GM15510 (cell line): Measurements from ENCODE around the gene IGF2.

Experiments used
- POLR2A ChIP-seq: IDR thresholded peaks from 3 replicates; pipeline ENCODE4 v1.6.1; 2011; ENCODE audit warnings: borderline replicate concordance; ENCODE audit not compliant: insufficient read length; ENCODE audit errors: extremely low read depth

The IGF2 gene

GRCh38 chr11:2114430-2115241 lies 24.6 kb downstream of the IGF2 start:
- no peak for TF ChIP-seq POLR2A

- TF ChIP-seq POLR2A = no peak
Observed at GRCh38 chr11:2113776-2114175, 25.4 kb downstream of the IGF2 start.

GRCh38 chr11:2110521-2110920 lies 28.7 kb downstream of the IGF2 start:
- TF ChIP-seq POLR2A = no peak

GRCh38 chr11:2109541-2110019 lies 29.6 kb downstream of the IGF2 start:
- TF ChIP-seq POLR2A = no peak

GRCh38 chr11:2108675-2109491 lies 30.3 kb downstream of the IGF2 start:
- no peak for TF ChIP-seq POLR2A

GRCh38 chr11:2107941-2108630 lies 31.1 kb downstream of the IGF2 start:
- no peak for TF ChIP-seq POLR2A

- TF ChIP-seq POLR2A = no peak
Observed at GRCh38 chr11:2107521-2107920, 31.7 kb downstream of the IGF2 start.

GRCh38 chr11:2106583-2107209 lies 32.5 kb downstream of the IGF2 start:
- TF ChIP-seq POLR2A = no peak

GRCh38 chr11:2105511-2105910 lies 33.7 kb downstream of the IGF2 start:
- no peak for TF ChIP-seq POLR2A

- TF ChIP-seq POLR2A = no peak
Observed at GRCh38 chr11:2104524-2105440, 34.4 kb downstream of the IGF2 start.

GRCh38 chr11:2103668-2104523 lies 35.3 kb downstream of the IGF2 start:
- TF ChIP-seq POLR2A = no peak

- no peak for TF ChIP-seq POLR2A
Observed at GRCh38 chr11:2102883-2103213, 36.3 kb downstream of the IGF2 start.
